ENCODE data around the gene JADE1.

Gene JADE1

DNA sequence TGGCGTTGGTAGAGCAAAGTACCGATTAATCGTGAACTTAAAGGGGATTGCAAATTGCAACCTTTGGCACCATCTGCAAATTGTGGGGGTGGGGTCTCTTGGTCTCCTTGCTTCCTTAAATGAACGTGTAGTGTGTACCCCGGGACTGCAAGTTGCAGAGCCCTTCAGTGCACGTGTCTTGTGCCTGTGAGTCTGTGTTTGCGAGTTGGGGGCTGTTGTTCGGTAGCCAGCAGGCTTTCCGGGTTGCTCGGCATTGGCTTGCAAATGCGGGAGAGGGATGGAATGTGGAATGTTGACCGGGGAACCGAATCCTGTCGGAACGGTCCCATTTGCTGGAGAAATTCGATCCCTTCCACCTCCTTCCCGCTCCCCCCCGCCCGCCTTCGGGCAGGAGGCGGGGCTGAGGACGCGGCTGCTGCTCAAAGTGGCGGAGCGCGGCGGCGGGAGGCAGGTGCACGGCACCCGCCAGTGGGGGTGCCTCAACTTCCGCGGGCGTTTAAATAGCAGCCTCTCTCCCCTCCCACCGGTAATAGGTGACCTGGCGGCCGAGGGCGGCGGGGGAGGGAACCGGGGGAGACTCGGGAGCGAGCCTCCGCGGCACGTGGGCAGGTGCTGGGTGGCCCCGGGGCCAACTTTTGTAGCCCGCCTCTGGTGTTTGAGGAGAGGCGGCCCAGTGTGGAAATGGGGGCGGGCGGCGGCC lies 1.5 kb downstream of the JADE1 start:
- DNase-seq = peak; percentile 75

- peak; percentile 68 for DNase-seq
Measured at GRCh38 chr4:128811571-128812441, 2.3 kb downstream of the JADE1 start.

DNA sequence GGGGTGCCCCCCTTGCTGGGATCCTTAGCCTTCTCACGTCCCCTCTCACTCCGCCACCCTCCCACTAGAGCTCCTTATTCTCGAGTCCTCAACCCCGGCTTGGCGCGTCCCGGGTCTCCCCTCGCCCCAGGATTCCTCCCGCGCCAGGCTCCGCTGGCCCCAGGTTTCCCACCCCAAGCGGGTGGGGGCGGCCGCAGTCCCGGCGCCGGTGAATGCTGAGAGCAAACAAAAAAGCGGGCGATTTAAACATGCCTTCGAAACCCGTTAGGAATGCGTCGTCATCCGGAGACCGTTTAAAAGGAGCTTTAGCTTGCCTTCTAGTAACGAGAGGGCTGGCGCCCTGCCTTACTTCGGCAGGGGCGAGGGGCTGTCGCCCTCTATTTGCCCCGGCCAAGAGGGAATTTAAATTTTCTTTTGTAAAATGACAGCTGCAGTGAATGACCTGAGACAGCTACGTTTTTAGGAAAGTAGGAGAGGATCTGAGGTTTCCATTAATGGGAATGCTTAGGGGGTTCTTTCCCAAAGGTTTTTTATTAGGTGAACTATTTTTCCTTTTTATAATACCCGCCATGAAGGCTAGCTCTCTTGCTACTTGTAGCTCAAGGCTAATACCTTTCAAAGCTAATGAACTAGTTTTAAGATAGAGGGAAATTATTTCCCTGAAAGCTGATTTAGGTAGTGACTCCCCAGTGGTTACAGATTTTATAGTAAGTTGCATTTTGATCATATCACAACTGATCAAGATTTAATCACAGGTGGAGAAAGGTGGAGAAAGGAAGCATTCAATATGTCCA lies 3.1 kb downstream of the JADE1 start:
- no peak for DNase-seq

DNA sequence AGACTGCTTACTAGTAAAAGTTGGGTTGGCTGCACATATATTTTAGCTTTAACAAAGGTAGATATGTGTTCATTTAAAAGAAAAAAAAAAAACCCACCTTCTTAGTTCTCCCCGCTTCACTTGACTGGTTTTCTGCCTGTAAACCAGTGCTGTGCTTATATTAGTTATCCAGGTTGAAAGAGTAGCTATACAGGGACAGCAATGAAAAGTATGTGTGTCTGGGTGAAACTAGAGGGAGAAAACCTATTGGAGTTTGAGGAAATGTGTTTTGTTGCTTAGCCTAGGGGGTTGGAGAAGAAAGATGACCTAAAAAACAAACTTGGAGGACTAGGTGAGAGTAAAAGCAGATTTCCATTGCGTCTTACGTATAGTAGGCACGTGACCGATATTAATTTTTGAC lies 4.5 kb downstream of the JADE1 start:
- DNase-seq = no peak

GRCh38 chr4:128818442-128818841 lies 8.9 kb downstream of the JADE1 start:
- DNase-seq = no peak

DNA sequence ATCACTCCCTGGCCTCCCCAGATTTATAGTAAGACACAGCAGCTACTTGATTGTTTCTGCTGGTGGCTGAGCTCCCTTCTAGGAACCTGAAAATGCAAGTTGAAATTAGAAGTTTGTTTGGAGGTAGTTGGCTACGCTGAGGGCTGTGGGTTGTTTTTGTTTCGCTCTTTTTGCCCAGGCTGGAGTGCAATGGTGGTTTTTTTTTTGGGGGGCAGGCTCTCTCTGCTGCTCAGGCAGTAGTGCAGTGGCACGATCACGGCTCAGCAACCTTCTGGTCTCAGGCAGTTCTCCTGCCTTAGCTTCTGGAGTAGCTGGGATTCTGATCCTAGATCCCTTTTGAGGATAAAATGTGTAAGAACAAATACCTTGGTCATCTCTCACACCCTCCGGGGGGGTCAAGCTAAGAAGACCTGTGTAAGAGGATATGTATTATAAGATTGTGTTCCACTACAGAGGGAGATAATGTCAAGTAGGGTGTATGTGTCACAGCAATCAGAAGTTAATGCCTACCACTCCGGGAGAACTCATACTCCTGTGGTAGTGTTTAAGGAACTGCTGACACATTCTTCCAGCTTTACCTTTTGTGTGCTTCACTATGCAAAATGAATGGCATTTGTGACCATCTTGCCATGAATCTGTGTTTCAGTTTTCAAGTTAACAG lies 9.7 kb downstream of the JADE1 start:
- DNase-seq = no peak

DNA sequence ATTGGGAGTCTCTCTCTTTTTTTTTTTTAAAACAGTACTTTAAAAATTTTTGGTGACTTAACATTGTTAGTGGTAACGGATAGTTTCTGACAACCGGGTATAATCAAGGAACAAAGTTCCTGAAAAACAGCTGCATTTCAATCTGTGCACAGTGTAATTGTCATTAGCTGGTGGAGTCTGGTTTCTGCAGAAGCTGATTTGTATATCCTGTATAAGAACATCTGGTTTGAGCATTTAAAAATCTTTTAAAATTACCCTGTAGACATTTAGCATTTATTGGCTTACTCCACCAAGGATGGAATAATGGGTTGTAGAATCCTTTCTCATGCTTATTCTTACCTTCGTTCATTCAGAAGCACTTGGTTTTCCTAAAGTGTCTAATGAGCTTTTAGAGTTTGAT lies 11.2 kb downstream of the JADE1 start:
- no peak for DNase-seq

DNA sequence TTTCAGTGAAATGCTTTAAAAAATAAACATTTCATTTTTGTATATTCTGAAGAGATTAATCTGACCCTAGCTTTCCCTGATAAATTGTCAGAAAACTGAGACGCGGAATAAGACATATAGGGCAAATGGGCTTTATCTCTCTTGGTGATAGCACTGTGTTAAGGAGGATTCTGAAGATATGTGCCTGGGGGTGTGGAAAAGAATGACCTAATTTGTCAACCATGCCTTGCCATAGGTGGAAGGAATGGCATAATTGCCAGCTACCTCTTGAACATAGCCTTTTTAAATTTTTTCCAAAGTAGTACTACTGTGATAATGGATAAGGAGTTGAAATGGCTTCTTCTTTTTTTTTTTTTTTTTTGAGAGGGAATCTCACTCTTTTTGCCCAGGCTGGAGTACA lies 11.7 kb downstream of the JADE1 start:
- DNase-seq = no peak

- no peak for DNase-seq
Measured at GRCh38 chr4:128823025-128823661, 13.6 kb downstream of the JADE1 start.

- DNase-seq = no peak
Measured at GRCh38 chr4:128825226-128825625, 15.7 kb downstream of the JADE1 start.

GRCh38 chr4:128827296-128827695 lies 17.8 kb downstream of the JADE1 start:
- DNase-seq = no peak

DNA sequence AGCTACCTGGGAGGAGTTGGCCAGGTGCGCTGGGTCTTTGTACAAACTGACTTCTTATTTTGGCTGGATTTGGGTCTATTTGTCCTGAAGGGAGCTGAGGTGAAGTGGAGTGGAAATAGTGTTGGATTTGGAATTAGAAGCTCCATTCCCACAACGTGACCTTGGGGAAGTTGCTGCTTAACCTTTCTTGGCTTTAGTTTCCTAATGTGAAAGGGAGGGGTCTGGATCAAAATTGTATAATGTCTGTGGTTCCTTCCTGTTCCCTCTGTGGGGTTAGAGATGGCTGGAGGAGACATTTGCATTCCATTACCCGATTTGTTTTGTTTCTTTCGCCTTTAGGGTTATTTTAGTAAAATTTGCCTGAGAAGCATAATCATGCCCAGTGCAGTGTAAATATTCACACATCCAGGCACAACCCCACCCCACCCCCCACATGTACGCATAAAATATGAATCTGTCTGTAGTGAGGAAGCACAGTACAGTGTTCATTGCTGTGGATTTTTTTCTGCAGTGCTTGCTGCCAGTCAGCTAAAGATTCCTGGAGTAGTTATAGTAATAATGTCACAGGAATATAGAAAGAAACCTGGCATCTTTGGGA lies 21.5 kb downstream of the JADE1 start:
- DNase-seq = no peak

- no peak for DNase-seq
Measured at GRCh38 chr4:128831531-128832242, 22.2 kb downstream of the JADE1 start.

DNA sequence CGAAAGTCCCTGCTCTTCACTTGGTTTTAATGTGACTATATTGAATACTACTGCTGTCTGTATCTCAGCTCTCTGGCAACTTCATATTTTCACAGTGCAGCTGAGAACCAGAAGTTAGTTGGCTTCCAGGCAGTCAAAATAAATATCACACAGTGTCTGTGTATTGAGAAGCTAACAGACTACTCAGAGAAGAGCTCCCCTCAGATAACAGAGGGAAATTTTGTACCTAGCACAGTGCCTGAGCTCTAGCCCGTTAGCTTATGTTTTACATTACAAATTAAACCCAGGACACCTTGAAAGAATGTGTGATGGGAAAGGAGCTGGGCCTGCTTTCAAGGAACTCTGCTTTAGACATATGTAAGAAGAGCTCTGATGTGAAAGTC lies 22.7 kb downstream of the JADE1 start:
- no peak for DNase-seq

DNA sequence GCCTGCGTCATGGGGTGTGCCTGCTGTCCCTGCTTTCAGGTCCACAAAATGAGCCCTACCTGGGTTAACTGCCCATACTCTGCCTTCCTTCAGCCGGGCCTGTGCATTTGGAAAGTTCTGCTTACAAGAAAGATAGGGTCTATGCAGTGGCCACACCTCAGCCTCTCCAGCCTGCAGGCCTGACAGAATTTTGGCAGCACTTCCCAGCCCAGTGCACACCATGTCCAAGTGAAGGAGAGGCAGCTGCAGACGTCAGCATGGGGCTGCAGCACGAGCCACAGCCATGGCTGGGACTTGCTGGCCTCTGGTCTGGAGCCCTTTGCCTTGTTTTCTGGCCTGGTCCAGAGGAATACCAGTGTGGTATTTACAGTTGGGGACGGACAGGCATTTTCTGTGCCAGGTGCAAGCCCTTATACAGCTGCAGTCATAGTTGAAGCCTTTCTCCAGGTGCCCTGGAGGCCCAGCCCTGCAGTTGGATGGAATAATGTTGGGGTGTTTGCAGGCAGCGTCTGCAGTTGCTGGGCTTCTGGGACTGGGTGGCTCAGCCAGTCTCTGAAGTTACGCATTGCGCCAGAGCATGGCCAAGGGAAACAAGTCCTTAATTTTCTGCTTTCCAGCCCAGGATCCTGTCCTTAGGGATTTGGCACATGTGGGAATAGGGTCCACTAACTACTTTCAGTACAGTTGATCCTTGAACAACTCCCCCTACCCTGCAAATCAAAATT lies 26.2 kb downstream of the JADE1 start:
- DNase-seq = no peak

- DNase-seq = no peak
Measured at GRCh38 chr4:128837198-128837597, 27.7 kb downstream of the JADE1 start.

- DNase-seq = no peak
Measured at GRCh38 chr4:128837679-128838078, 28.2 kb downstream of the JADE1 start.

DNA sequence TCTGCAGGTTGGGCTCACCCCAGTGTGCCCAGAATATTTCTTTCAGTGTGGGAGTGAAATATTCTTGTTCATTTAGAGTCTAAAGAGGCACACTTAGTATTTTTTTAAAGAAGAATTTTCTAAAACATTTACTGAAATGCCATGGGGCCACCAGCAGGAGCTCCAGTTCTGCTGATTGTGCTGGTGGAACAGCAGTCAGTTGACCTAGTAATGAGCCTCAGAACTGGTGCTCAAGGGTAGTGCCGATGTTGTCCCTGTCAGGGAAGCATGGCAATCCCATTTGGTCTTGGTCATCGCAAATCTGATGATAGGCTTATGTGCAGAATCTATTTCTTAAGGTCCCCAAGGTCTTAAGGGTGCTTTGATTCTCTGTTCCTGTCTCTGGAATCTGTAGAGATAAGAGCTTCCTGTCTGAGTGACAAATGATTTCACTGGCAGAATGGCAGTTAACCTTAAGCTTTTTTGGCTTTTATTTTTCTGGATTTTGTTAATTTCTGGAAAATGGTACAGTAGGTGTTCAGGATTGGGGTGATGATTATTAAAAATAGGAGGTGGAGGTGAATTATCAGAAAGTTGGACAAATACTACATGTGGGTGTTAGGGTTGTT lies 31.3 kb downstream of the JADE1 start:
- no peak for DNase-seq

- no peak for DNase-seq
Measured at GRCh38 chr4:128841402-128841801, 31.9 kb downstream of the JADE1 start.

DNA sequence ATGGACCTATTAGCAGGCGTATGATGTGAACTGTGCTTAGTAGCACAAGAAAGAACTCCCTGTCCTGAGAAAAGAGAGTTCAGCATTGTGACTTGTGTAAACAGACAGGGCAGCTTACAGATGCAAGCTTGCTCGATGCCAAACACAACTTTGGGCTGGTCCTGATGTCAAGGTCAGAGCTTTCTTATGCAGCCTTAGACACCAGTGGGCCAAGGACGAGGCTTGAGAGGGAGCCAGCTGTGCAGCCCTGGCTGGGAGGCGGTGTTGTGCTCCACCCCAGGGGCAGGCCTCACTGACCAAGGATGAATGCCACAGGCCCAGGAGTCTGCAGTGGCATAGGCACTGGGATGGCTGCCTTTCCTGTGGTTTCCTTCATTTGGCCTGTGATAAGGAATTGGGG lies 35.4 kb downstream of the JADE1 start:
- no peak for DNase-seq
